GM23338 (cell line): ENCODE results near the gene GNB5. TPM values are rescaled to one million over a fixed set of nuclear protein-coding genes. Genes with fewer than 3 reads are reported as not detected.

Experiments
- ATAC-seq: fragments of 200-7000 bp; cut with Tn5 transposase; 3 replicates; pipeline ENCODE4 v1.9.1; 2020
- DNase-seq: peaks from one replicate; pipeline ENCODE4 v3.0.0-alpha.2; 2015; ENCODE audit warnings: low spot score
- H2AFZ ChIP-seq: fragments of 200-600 bp; sonication (generic); 2 replicates; pipeline ENCODE4 v1.8.0; 2016; ENCODE audit warnings: antibody characterized with exemption, mild to moderate bottlenecking, moderate library complexity
- H3F3A ChIP-seq: fragments of 200-600 bp; sonication (generic); replicated peaks from 2 replicates; pipeline ENCODE4 v1.8.0; 2017; ENCODE audit warnings: antibody characterized with exemption, mixed run types, low read depth
- H3K27ac ChIP-seq: fragments of 200-600 bp; sonication (generic); 2 replicates; pipeline ENCODE4 v1.6.1; 2016; ENCODE audit warnings: low read depth
- H3K27me3 ChIP-seq: fragments of 200-600 bp; sonication (generic); 2 replicates; pipeline ENCODE4 v1.8.0; 2016; ENCODE audit warnings: mild to moderate bottlenecking, mixed run types, moderate library complexity; ENCODE audit not compliant: insufficient read depth
- H3K36me3 ChIP-seq: fragments of 200-600 bp; sonication (generic); 2 replicates; pipeline ENCODE4 v1.8.0; 2016; ENCODE audit warnings: mild to moderate bottlenecking; ENCODE audit not compliant: insufficient read depth
- H3K4me1 ChIP-seq: fragments of 200-600 bp; sonication (generic); 2 replicates; pipeline ENCODE4 v1.8.0; 2016; ENCODE audit warnings: mild to moderate bottlenecking, moderate library complexity; ENCODE audit not compliant: insufficient read depth
- H3K4me2 ChIP-seq: fragments of 200-600 bp; sonication (generic); 2 replicates; pipeline ENCODE4 v1.7.1; 2017; ENCODE audit warnings: mixed run types
- H3K4me3 ChIP-seq: fragments of 200-600 bp; sonication (generic); 2 replicates; pipeline ENCODE4 v1.6.1; 2016; ENCODE audit warnings: mixed run types
- H3K79me2 ChIP-seq: fragments of 200-600 bp; sonication (generic); replicated peaks from 2 replicates; pipeline ENCODE4 v1.8.0; 2017; ENCODE audit warnings: mild to moderate bottlenecking; ENCODE audit not compliant: insufficient read depth
- H3K9me2 ChIP-seq: fragments of 200-600 bp; sonication (generic); 2 replicates; pipeline ENCODE4 v1.8.0; 2017; ENCODE audit not compliant: insufficient read depth
- H4K20me1 ChIP-seq: fragments of 200-600 bp; sonication (generic); replicated peaks from 2 replicates; pipeline ENCODE4 v1.8.0; 2017; ENCODE audit warnings: mild to moderate bottlenecking; ENCODE audit not compliant: insufficient read depth
- H3K27ac Mint-ChIP-seq: 2 replicates; pipeline ENCODE4 v1.8.0; 2020; ENCODE audit warnings: inconsistent platforms, mild to moderate bottlenecking, moderate library complexity, mixed read lengths
- H3K27me3 Mint-ChIP-seq: 3 replicates; pipeline ENCODE4 v1.8.0; 2022; ENCODE audit warnings: low read depth, mild to moderate bottlenecking, moderate library complexity, mixed read lengths, inconsistent platforms; ENCODE audit not compliant: insufficient read depth, poor library complexity
- H3K36me3 Mint-ChIP-seq: 3 replicates; pipeline ENCODE4 v1.8.0; 2021; ENCODE audit warnings: low read depth, mild to moderate bottlenecking, inconsistent platforms, moderate library complexity, mixed read lengths
- H3K4me1 Mint-ChIP-seq: 3 replicates; pipeline ENCODE4 v1.8.0; 2020; ENCODE audit warnings: mild to moderate bottlenecking, inconsistent platforms, mixed read lengths
- H3K4me3 Mint-ChIP-seq: 3 replicates; pipeline ENCODE4 v1.8.0; 2021; ENCODE audit warnings: moderate library complexity, mild to moderate bottlenecking, inconsistent platforms, mixed read lengths
- H3K9me3 Mint-ChIP-seq: 3 replicates; pipeline ENCODE4 v1.8.0; 2020; ENCODE audit warnings: moderate library complexity, mild to moderate bottlenecking, inconsistent platforms, mixed read lengths
- CREB1 ChIP-seq: fragments of 250-450 bp; sonication (Bioruptor Pico); IDR thresholded peaks from 2 replicates; pipeline ENCODE4 v1.5.0; 2020; ENCODE audit warnings: low read depth, mild to moderate bottlenecking, moderate library complexity
- CTCF ChIP-seq, 2 experiments: fragments of 200-600 bp in 1 of 2; sonication (generic) in 1 of 2; conservative IDR thresholded peaks; 2 replicates each; pipeline versions ENCODE4 v1.5.1 to v1.6.1; 2016 to 2017; ENCODE audit warnings: antibody characterized with exemption in 2 of 2, low read depth in 2 of 2, mild to moderate bottlenecking in 2 of 2, moderate library complexity in 1 of 2
- ZNF331 ChIP-seq: fragments of 250-450 bp; sonication (Bioruptor Pico); IDR thresholded peaks from 2 replicates; pipeline ENCODE4 v1.5.0; 2020; ENCODE audit warnings: low read depth, mild to moderate bottlenecking, moderate library complexity
- ZNF462 ChIP-seq: fragments of 250-450 bp; sonication (Bioruptor Pico); IDR thresholded peaks from 2 replicates; pipeline ENCODE4 v1.5.0; 2020; ENCODE audit warnings: mild to moderate bottlenecking, moderate library complexity
- polyA plus RNA-seq: library from polyadenylated mRNA; unstranded; fragments of >200 nt; fragmentation: Nextera tagmentation; extraction: Ambion mirVana; gene quantifications from 2 replicates; pipeline ENCODE4 v1.2.1, GENCODE V29; 2016
- total RNA-seq: library from RNA; depleted of rRNA; stranded (reverse); fragments of >200 nt; shearing (Covaris generic); gene quantifications from 2 replicates; pipeline ENCODE4 v1.2.3, GENCODE V29; 2014

The GNB5 gene
- total and polyA plus RNA-seq, 2 experiments from 2014 or later: 23.0 to 40.8 TPM

GRCh38 chr15:52172869-52173268 is 18.3 kb downstream of the GNB5 start (continued):
- no peak for TF ChIP-seq CREB1 (CRISPR knock-in tag)
- no peak for TF ChIP-seq CTCF (conservative IDR thresholded peaks at IDR 0.05; ENCODE audit: low read depth in 2 of 2)
- TF ChIP-seq ZNF462 (CRISPR knock-in tag): no peak

- peaks cover 62% of the 10 kb centered on the region for H3K79me2 ChIP-seq
- H4K20me1 ChIP-seq: no peaks in the 10 kb centered on the region; the same call in none of the 2 replicates
- H3K27me3 ChIP-seq: no peaks in the 10 kb centered on the region
- no peak for TF ChIP-seq ZNF331 (CRISPR knock-in tag)
- H3F3A ChIP-seq: no peaks in the 10 kb centered on the region
- Mint-ChIP-seq H3K9me3 (no peaks in the 10 kb centered on the region), H3K27me3 (peaks cover 4% of the 10 kb centered on the region), H3K4me3 (no peak overlapping the region), H3K4me1 (peaks cover 13% of the 10 kb centered on the region), H3K27ac (no peak overlapping the region), H3K36me3 (no peaks in the 10 kb centered on the region)
- H2AFZ ChIP-seq: no peak overlapping the region
- ATAC-seq (0 out of 3 replicates have a peak, but pooled peaks have one; percentile 34), DNase-seq (no peak)
- H3K9me2 ChIP-seq: no peaks in the 10 kb centered on the region
- H3K4me1 ChIP-seq: no peaks in the 10 kb centered on the region
- H3K27ac ChIP-seq: no peak overlapping the region
- no peaks in the 10 kb centered on the region for H3K36me3 ChIP-seq
- H3K4me2 ChIP-seq: no peak overlapping the region
- no peak overlapping the region for H3K4me3 ChIP-seq
Observed at GRCh38 chr15:52171807-52172206, 19.4 kb downstream of the GNB5 start.
